ENCODE measurements around the gene OTOF.

- TF ChIP-seq CTCF (IDR thresholded peaks at IDR 0.05): no peak
- TF ChIP-seq CREB1 (CRISPR knock-in tag; IDR thresholded peaks at IDR 0.05): no peak
- no peak for TF ChIP-seq AR (CRISPR knock-in tag; IDR thresholded peaks at IDR 0.05)
- no peak for TF ChIP-seq CDX4 (CRISPR knock-in tag; IDR thresholded peaks at IDR 0.05; ENCODE audit: borderline replicate concordance)
These were observed 38.3 kb upstream of the OTOF start for GRCh38 chr2:26516246-26516645.
